Kidney (tissue), 14 donors: ENCODE measurements around the gene GABRR1. TPM values are rescaled to one million over a fixed set of nuclear protein-coding genes. Genes with fewer than 3 reads are reported as not detected.

Experiments
- DNase-seq, 5 donors: peaks; one replicate each; pipeline ENCODE4 v3.0.0-alpha.2; 2013 to 2020
- FAIRE-seq: peaks from 2 replicates; lab custom pipeline; 2012; peaks lifted over from hg19 to GRCh38; lab: Jason Lieb, UNC
- H3K27ac ChIP-seq, 2 donors: one replicate each; pipeline ENCODE4 v1.7.0; 2013; ENCODE audit warnings: low read depth in 2 of 2, low read length in 2 of 2, inconsistent platforms in 1 of 2
- H3K27me3 ChIP-seq: one replicate; pipeline ENCODE4 v1.7.1; 2013; ENCODE audit warnings: low read length, inconsistent platforms; ENCODE audit not compliant: control insufficient read depth, insufficient read depth
- H3K36me3 ChIP-seq, 3 donors: one replicate each; pipeline versions ENCODE4 v1.7.0 to v1.7.1; 2013; ENCODE audit warnings: low read length in 3 of 3, control low read depth in 1 of 3, inconsistent platforms in 1 of 3; ENCODE audit not compliant: insufficient read depth in 3 of 3, control insufficient read depth in 2 of 3
- H3K4me1 ChIP-seq, 3 donors: one replicate each; pipeline versions ENCODE4 v1.7.0 to v1.7.1; 2013; ENCODE audit warnings: low read length in 3 of 3, inconsistent platforms in 1 of 3, low read depth in 1 of 3; ENCODE audit not compliant: control insufficient read depth in 2 of 3, insufficient read depth in 2 of 3
- H3K4me3 ChIP-seq, 3 donors: one replicate each; pipeline versions ENCODE4 v1.7.0 to v1.8.1; 2013; ENCODE audit warnings: low read length in 3 of 3, control low read depth in 1 of 3, inconsistent platforms in 1 of 3
- H3K9ac ChIP-seq, 3 donors: one replicate each; pipeline versions ENCODE4 v1.7.0 to v1.7.1; 2013; ENCODE audit warnings: low read length in 3 of 3, control low read depth in 1 of 3, inconsistent platforms in 1 of 3
- H3K9me3 ChIP-seq, 3 donors: one replicate each; pipeline versions ENCODE4 v1.7.0 to v1.7.1; 2013; ENCODE audit warnings: low read length in 3 of 3, control low read depth in 1 of 3, inconsistent platforms in 1 of 3; ENCODE audit not compliant: control insufficient read depth in 2 of 3, insufficient read depth in 1 of 3
- intact Hi-C: fragments of 100-400 bp; cut with DNase I; formaldehyde crosslinking; loops from one replicate; pipeline ENCODE4 v1.11.1; 2022
- polyA plus RNA-seq: library from polyadenylated mRNA; stranded (reverse); fragments of 350-450 nt; fragmentation: Illumina TruSeq; extraction: RNeasy Lipid Tissue Mini Kit (QIAGEN cat#74804); gene quantifications from one replicate; pipeline ENCODE4 v1.2.3, GENCODE V29; 2014; ENCODE audit warnings: low read depth, low replicate concordance; ENCODE audit not compliant: insufficient read depth
- total RNA-seq: library from RNA; stranded (reverse); fragmentation: NEBNext Ultra II Directional; extraction: Animal tissue kit (Norgen Biotek cat#: 25700); gene quantifications from one replicate; pipeline ENCODE4 v1.2.1, GENCODE V29; 2021
- TF ChIP-seq, protein P1 (sequence below): IDR thresholded peaks from 3 replicates; pipeline ENCODE4 v1.5.1; 2012; ENCODE audit warnings: mild to moderate bottlenecking, moderate library complexity, borderline replicate concordance; ENCODE audit not compliant: insufficient read depth; ENCODE audit errors: extremely low read depth
- donor health status: control.
- donor health status: control.
- donor health status: control.
- donor health status: control.
- donor health status: control.
- donor health status: DM: yes; HTN: yes; CAD: no.
- donor health status: Normal renal cell carcinoma (clear cell type).

The GABRR1 gene
- total and polyA plus RNA-seq, 2 donors from 2014 or later = not detected

DNA sequence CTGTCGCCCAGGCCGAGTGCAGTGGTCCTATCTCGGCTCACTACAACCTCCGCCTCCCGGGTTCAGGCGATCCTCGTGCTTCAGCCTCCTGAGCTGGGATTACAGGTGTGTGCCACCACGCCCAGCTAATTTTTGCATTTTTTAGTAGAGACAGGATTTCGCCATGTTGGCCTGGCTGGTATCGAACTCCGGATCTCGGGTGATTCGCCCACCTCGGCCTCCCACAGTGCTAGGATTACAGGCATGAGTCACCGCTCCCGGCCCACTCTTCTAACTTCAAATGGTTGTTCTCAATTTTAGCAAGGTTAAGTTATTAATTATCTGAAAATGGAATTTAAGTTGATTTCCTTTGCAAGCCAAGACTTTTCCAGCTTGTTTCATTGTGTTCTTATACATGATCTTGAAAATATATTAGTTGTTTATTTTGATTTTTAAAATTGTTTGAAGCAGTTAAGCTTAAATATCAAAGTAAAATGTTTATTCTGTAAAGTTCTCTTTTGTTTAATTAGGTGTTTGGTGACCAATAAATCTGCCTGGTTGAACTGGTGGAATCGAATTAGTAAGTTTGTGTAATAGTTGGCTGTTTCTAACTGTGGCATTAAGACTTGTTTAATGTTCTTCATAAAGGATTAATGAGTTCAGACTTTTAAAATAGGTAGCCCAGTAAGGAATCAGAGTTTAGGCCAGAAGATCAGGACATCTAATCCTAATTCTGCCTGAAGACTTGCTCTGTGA is 69.0 kb downstream of the GABRR1 start:
- peaks cover 0 to 2% (median 0%) of the 10 kb centered on the region in 3 donors for H3K36me3 ChIP-seq
- no peak for FAIRE-seq
- TF ChIP-seq, protein P1, sequence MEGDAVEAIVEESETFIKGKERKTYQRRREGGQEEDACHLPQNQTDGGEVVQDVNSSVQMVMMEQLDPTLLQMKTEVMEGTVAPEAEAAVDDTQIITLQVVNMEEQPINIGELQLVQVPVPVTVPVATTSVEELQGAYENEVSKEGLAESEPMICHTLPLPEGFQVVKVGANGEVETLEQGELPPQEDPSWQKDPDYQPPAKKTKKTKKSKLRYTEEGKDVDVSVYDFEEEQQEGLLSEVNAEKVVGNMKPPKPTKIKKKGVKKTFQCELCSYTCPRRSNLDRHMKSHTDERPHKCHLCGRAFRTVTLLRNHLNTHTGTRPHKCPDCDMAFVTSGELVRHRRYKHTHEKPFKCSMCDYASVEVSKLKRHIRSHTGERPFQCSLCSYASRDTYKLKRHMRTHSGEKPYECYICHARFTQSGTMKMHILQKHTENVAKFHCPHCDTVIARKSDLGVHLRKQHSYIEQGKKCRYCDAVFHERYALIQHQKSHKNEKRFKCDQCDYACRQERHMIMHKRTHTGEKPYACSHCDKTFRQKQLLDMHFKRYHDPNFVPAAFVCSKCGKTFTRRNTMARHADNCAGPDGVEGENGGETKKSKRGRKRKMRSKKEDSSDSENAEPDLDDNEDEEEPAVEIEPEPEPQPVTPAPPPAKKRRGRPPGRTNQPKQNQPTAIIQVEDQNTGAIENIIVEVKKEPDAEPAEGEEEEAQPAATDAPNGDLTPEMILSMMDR = no peak
- no peaks in the 10 kb centered on the region for H3K27me3 ChIP-seq
- H3K9ac ChIP-seq = no peak overlapping the region
- intact Hi-C loops = no loop called here
- DNase-seq = no peak
- H3K9me3 ChIP-seq = no peaks in the 10 kb centered on the region
- no peak overlapping the region for H3K27ac ChIP-seq
- peaks cover 0 to 7% (median 0%) of the 10 kb centered on the region in 3 donors for H3K4me1 ChIP-seq
- no peak overlapping the region for H3K4me3 ChIP-seq

DNA sequence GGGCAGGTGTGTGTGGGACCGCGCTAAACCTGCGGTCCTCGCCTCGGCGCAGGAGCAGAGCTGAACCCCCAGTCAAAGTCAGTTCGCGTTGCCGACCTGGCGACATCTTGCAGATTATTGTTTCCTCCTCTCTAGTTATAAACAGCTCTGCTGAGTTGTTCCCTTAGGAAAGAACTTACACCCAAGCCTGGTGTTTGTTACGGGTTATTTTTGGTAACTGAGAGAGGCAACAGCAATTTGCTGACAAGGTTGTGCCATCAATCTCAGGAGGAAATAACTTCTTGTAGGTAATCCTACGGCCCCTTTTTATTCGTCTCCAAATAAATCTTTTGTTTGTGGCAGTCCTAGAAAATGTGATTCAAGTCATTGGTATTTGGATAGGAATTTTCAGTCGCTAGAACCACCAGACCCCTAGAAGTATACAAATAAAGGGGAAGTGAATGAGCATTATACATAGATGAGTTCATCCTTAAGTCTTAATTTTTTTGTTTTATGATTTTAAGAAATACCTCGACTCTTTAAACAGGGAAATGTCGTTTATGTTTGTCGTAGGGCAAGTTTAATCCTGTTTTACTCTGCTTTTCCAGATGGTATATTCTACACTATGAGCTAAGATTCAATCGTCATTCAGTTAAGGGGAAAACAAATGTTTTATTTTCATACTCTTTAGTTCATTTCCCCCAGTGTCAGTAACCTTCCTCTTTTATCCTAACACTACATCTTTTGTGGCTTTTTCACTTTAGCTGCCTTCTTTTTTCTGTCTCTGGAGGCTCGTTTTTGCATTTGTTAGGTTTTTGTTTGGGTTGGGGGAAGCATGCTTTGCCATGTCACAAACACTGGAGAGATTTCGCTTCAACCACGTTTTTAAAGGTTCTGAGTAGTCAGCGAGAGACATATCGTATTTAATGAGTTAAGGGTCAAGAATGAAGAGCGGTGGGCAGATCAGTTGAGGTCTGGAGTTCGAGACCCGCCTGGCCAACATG is 70.1 kb downstream of the GABRR1 start:
- peak overlapping the region; percentile 80 to 93 (median 90) for H3K4me3 ChIP-seq
- peak in 4 of 5 donors; percentile 44 to 71 (median 64) for DNase-seq
- FAIRE-seq = no peak
- no peaks in the 10 kb centered on the region for H3K27me3 ChIP-seq
- H3K9me3 ChIP-seq = no peaks in the 10 kb centered on the region
- peak overlapping the region; percentile 70 to 79 (median 75) for H3K9ac ChIP-seq
- TF ChIP-seq, protein P1 = no peak
- H3K36me3 ChIP-seq = peaks cover 0 to 2% (median 0%) of the 10 kb centered on the region in 3 donors
- H3K27ac ChIP-seq = peak overlapping the region; percentile 80 to 85
- peaks cover 0 to 7% (median 0%) of the 10 kb centered on the region in 3 donors for H3K4me1 ChIP-seq
- intact Hi-C loops = no loop called here

DNA sequence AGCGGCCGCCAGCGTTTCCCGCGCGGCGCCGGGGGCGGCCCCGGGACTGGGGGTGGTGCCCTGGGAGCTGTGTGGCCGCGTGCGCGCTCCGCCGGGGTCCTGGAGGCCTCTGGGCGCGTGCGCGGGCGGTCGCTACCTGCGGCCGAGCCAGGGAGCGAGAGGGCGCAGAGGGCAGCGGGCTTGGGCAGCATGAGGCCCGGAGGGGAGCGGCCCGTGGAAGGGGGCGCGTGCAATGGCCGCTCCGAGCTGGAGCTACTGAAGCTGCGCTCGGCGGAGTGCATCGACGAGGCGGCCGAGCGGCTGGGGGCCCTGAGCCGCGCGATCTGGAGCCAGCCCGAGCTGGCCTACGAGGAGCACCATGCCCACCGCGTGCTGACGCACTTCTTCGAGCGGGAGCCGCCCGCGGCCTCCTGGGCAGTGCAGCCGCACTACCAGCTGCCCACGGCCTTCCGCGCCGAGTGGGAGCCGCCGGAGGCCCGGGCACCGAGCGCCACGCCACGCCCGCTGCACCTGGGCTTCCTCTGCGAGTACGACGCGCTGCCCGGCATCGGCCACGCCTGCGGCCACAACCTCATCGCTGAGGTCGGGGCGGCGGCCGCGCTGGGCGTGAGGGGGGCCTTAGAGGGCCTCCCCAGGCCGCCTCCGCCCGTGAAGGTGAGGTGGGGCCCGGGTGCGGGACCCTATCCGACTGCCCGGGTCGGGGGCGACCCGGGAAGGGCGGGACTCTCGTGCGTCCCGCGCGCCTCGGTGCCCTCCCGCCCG is 71.0 kb downstream of the GABRR1 start, which contains the start of gene PM20D2:
Gene PM20D2, plus strand, starts transcription at position 100 of the 762 bp plus-strand sequence. Its CDS starts 90 bp downstream, at position 190.
- TF ChIP-seq, protein P1 = no peak
- DNase-seq = peak; percentile 76 to 90 (median 85)
- Histone ChIP-seq H3K9ac (peak within 1 kb of the TSS; percentile 70 to 83 (median 79)), H3K4me3 (peak within 1 kb of the TSS; percentile 80 to 93 (median 90)), H3K36me3 (peaks cover 0 to 2% (median 0%) of the 10 kb centered on the region in 3 donors), H3K27me3 (no peaks in the 10 kb centered on the region), H3K9me3 (no peaks in the 10 kb centered on the region), H3K4me1 (peaks cover 0 to 7% (median 0%) of the 10 kb centered on the region in 3 donors), H3K27ac (peak within 1 kb of the TSS; percentile 80 to 85)
- FAIRE-seq = no peak
- intact Hi-C loops = no loop called here
